Chondrocyte (in vitro differentiated cells): ENCODE data around the gene ARHGEF26. TPM values are rescaled to one million over a fixed set of nuclear protein-coding genes. Genes with fewer than 3 reads are reported as not detected.

Source experiments
- DNase-seq: peaks from one replicate; pipeline ENCODE4 v3.0.0; 2021; ENCODE audit warnings: mixed read lengths, low spot score
- H3K27ac Mint-ChIP-seq: one replicate; pipeline ENCODE4 v1.8.0; 2021; ENCODE audit warnings: mild to moderate bottlenecking, moderate library complexity, mixed read lengths; ENCODE audit not compliant: unreplicated experiment
- H3K27me3 Mint-ChIP-seq: 2 replicates; pipeline ENCODE4 v1.8.0; 2021; ENCODE audit warnings: low read depth, mixed read lengths
- H3K36me3 Mint-ChIP-seq: 2 replicates; pipeline ENCODE4 v1.8.0; 2021; ENCODE audit warnings: low read depth, mixed read lengths
- H3K4me1 Mint-ChIP-seq: 2 replicates; pipeline ENCODE4 v1.8.0; 2021; ENCODE audit warnings: low read depth, mild to moderate bottlenecking, mixed read lengths
- H3K4me3 Mint-ChIP-seq: one replicate; pipeline ENCODE4 v1.8.0; 2021; ENCODE audit warnings: mild to moderate bottlenecking, moderate library complexity, mixed read lengths; ENCODE audit not compliant: unreplicated experiment
- H3K9me3 Mint-ChIP-seq: 2 replicates; pipeline ENCODE4 v1.8.0; 2021; ENCODE audit warnings: low read depth, mixed read lengths
- total RNA-seq: library from RNA; stranded (reverse); gene quantifications from 3 replicates; pipeline ENCODE4 v1.2.1, GENCODE V29; 2021
- TF ChIP-seq, protein P1 (sequence below): fragments of 200-600 bp; sonication (generic); IDR thresholded peaks from 2 replicates; pipeline ENCODE4 v1.5.0; 2021; ENCODE audit warnings: antibody characterized with exemption, mild to moderate bottlenecking, moderate library complexity

The ARHGEF26 gene
- total RNA-seq, 1 donor from 2014 or later = 3.5 TPM

DNA sequence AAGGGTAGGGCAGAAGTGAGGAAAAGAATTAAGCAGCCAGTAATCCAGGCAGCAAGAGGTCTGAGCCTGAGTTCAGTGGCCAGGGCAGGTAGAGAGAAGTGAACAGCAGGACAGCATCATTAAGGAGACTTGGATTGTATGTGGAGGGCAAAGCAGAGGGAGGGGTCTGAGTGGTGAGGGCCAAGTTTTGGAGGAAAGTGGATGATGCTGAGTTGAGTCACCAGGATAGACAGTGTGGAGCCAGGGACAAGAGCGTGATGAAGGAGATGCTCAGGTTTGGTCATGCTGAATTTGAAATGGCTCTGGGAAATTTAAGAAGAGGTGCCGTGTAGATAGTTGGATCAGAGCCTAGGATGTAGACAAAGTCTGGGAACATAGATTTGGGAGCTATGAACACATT lies 93.1 kb downstream of the ARHGEF26 start:
- no peak for DNase-seq
- Mint-ChIP-seq H3K27ac (no peak overlapping the region), H3K27me3 (no peaks in the 10 kb centered on the region), H3K9me3 (no peaks in the 10 kb centered on the region), H3K4me3 (no peak overlapping the region), H3K36me3 (no peaks in the 10 kb centered on the region), H3K4me1 (no peaks in the 10 kb centered on the region)
- TF ChIP-seq, protein P1, sequence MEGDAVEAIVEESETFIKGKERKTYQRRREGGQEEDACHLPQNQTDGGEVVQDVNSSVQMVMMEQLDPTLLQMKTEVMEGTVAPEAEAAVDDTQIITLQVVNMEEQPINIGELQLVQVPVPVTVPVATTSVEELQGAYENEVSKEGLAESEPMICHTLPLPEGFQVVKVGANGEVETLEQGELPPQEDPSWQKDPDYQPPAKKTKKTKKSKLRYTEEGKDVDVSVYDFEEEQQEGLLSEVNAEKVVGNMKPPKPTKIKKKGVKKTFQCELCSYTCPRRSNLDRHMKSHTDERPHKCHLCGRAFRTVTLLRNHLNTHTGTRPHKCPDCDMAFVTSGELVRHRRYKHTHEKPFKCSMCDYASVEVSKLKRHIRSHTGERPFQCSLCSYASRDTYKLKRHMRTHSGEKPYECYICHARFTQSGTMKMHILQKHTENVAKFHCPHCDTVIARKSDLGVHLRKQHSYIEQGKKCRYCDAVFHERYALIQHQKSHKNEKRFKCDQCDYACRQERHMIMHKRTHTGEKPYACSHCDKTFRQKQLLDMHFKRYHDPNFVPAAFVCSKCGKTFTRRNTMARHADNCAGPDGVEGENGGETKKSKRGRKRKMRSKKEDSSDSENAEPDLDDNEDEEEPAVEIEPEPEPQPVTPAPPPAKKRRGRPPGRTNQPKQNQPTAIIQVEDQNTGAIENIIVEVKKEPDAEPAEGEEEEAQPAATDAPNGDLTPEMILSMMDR = no peak

DNA sequence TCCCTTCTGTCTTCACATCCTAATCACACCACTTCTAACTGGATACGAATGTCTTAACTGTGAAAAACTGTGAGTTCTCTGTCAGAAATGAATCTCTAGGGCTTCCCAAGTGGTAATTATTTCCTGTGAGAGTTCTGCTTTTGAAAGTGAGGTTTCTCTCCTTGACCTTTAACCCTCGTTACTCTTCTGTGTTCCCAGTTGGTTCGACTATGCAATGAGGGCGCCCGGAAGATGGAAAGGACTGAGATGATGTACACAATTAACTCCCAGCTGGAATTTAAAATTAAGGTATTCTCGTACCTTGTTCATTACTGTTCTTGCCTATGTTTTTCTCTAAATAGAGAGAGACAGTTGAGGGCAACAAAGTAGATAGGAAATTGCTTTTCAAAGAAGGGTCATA lies 96.5 kb downstream of the ARHGEF26 start:
- no peak overlapping the region for H3K27ac Mint-ChIP-seq
- H3K27me3 Mint-ChIP-seq = no peaks in the 10 kb centered on the region

DNA sequence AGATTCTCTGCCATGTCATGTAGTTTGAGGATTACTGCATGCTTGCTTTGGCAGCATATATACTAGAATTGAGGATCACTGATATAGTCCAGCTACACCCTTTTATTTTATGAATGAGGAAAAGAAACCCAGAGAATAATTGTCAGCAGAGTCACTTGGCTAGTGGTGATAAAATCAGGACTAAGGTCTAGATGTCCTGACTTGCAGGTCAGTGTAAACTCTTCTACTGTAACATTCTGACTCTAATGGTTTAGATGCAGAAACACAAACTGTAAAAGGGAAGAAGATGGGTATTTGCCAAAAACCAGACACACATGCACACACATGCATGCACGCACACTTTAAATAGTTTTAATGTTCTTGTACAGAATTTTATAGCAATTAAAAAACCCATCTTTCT lies 97.5 kb downstream of the ARHGEF26 start:
- Mint-ChIP-seq H3K4me1 (no peaks in the 10 kb centered on the region), H3K36me3 (peaks cover 2% of the 10 kb centered on the region), H3K4me3 (no peak overlapping the region), H3K27me3 (no peaks in the 10 kb centered on the region), H3K9me3 (no peaks in the 10 kb centered on the region), H3K27ac (no peak overlapping the region)
- TF ChIP-seq, protein P1 = no peak
- DNase-seq = no peak

More for the DNA sequence above, 96.5 kb downstream of the ARHGEF26 start:
- Mint-ChIP-seq H3K36me3 (peaks cover 2% of the 10 kb centered on the region), H3K9me3 (no peaks in the 10 kb centered on the region), H3K4me1 (no peaks in the 10 kb centered on the region), H3K4me3 (no peak overlapping the region)
- TF ChIP-seq, protein P1 = no peak
- DNase-seq = no peak

DNA sequence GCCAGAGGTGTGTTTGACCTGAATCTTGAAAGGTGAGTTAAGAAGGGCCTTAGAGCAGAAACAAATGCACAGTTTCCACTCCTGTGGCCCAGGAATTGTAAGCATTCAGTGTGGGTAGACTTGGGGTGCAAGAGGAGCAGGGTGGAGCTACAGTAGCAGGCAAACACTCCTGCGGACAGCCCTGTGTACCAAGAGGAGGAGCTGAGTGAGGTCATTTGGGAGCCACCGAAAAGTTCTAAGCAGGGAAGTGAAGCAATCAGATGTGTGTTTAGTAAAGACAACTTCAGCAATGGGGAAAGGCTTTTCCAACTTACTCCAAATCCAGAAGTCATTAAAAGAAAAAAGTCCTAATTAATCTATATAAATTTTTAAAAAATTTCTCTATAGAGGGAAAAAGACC lies 99.3 kb downstream of the ARHGEF26 start:
- DNase-seq = no peak
- Mint-ChIP-seq H3K9me3 (no peaks in the 10 kb centered on the region), H3K36me3 (peaks cover 2% of the 10 kb centered on the region), H3K4me1 (peaks cover 7% of the 10 kb centered on the region), H3K27me3 (no peaks in the 10 kb centered on the region), H3K4me3 (no peak overlapping the region), H3K27ac (no peak overlapping the region)
- TF ChIP-seq, protein P1 = no peak

DNA sequence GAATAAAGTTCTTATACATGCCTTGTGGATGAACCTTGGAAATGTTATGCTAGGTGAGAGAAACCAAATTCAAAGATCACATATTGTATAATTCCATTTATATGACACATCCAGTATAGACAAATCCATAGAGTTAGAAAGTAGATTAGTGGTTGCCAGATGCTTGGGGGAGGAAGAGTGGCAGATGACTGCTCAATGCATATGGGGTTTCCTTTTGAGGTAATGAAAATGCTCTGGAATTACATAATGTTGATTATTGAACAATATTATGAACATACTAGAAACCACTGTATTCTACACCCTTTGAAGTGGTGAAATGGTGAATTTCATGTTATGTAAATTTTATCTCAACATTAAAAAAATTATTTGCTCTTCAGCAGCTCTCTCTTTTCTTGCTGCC lies 102.3 kb downstream of the ARHGEF26 start:
- no peak for DNase-seq
- Mint-ChIP-seq H3K9me3 (no peaks in the 10 kb centered on the region), H3K36me3 (peaks cover 2% of the 10 kb centered on the region), H3K27ac (no peak overlapping the region), H3K4me1 (peaks cover 16% of the 10 kb centered on the region), H3K27me3 (no peaks in the 10 kb centered on the region), H3K4me3 (no peak overlapping the region)
- TF ChIP-seq, protein P1 = no peak
